Stimulated activated CD4-positive, alpha-beta T cell treated with anti-CD3 and anti-CD28 coated beads, Interleukin-12 subunit alpha, Interleukin-12 subunit beta, amount 100 ng/mL, for 24 hours (primary cell): ENCODE measurements around the gene SRP54.
"Not testable (repeated sequence)": the region's sequence is repeated elsewhere in the genome, so short reads cannot be mapped to it uniquely, and the experiment has no call there.

Experiments used
- DNase-seq, 2 experiments: peaks; one replicate each; pipeline ENCODE4 v3.0.0-alpha.2; 2020; ENCODE audit warnings: low read depth in 2 of 2

SRP54 gene

DNA sequence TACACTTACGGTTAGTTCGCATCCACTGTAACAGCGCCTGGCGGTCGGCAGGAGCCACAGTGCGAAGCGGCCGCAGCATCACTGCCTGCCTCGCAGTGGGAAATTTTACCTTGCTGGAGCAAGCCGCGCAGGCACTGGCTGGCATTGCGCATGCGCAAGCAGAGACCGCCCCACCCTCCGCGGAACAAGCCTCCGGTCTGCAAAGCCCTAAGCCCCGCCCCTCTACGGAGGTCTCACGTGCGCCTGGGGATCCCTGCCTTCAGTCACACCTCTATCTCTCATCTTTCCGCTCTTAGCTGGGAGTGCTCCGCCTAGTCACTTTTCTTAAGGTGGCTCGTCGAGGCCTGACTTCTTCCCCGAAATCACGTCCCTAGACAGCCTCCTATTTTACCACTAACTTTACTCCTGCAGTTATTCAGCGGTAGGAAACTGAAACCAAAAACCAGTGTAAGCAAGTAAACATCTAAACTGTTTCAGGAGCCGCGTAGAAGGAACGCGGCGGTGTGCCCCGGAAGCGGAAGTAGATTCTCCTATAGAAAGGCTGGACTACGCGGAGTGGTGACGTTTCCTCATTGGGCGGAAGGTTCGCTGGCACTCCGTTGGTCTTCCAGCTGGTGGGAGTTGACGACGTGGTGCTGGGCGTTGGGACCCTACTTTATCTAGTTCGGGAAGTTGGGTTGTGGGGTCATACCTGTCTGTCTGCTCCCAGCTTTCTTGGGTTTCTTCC is at the start of gene SRP54:
SRP54 (plus strand) TSS at position 572 of the 727 bp plus-strand sequence. CDS start 13,718 bp downstream, outside the sequence.
- DNase-seq, result peak; percentile 100

DNA sequence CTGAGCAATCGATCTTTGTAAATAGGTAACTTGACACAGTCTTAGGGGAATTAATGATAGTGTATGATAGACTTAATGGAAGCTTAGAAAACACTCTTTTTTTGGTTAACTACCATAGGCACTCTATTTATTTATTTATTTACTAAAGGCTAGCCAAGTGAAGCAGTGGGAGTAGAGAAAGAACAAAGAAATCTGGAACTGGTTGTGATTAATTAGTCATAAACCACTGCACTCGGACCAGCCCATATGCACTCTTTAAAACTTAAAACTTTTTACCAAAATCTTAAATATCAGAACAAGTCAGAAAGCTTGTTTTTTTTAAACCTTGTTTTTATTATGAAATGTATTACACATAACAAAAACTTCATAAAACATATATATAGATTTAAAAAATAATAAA is 49.5 kb upstream of the SRP54 start:
- no peak for DNase-seq

GRCh38 chr14:34935488-34935887 is 47.3 kb upstream of the SRP54 start:
- DNase-seq, result no peak

DNA sequence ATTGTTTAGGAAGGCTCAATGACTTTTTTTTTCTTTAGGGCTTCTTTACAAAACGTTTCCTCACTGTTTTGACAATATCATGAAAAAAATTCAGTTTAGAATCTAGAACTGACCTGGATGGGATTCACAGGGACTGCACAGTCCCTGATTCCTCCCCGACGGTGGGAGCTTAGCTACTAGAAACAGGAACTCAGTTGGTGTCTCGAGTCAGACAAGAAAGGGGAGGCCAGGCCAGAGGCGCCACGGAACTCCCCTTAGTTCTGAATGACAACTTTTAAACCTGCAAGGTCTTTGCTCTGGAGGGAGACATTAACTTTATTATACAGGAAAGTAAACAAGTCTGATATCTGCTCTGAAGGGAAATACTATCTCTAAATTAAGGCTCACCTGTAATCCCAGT is 45.4 kb upstream of the SRP54 start:
- DNase-seq, result no peak

DNA sequence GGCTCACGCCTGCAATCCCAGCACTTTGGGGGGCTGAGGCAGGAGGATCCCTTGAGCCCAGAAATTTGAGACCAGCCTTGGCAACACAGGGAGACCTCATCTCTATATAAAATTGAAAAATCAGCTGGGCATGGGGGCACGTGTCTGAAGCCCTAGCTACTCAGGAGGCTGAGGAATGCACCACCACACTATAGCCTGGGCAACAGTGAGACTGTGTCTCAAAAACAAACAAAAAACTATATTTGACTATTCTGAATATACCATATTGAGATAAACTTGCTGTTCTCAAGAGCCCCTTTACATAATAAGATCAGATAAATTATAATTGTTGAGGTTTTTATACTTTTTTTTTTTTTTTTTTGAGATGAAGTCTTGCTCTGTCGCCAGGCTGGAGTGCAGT is 44.9 kb upstream of the SRP54 start:
- no peak for DNase-seq

DNA sequence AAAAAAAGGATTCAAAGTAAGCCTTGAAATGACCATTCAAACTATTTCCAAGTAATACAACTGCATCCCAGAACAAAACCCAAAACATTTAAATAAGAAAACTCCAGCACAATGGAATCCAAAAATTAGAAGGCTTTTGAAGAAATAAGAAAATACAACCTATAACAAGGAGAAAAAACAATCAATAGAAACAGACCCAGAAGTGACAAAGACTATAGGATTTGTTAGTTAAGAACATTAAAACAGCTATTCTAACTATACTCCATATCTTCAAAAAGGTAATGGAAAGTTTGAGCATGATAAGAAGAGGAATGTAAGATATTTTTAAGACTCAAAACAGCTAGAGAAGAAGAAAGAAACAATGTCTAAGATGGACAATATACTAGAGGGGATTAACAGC is 39.3 kb upstream of the SRP54 start:
- no peak for DNase-seq

DNA sequence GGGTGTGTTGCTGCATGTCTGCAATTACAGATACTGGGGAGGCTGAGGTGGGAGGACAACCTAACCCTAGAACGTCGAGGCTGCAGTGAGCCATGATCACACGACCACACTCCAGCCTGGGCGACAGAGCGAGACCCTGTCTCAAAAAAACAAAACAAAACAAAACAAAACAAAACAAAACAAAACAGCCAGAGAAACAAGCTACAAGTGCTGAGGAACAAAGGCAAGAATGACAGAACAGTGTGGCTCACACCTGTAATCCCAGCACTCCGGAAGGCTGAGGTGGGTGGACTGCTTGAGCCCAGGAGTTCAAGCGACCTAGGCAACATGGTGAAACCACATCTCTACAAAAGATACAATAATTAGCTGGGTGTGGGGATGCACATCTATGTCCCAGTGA is 38.0 kb upstream of the SRP54 start:
- no peak for DNase-seq

DNA sequence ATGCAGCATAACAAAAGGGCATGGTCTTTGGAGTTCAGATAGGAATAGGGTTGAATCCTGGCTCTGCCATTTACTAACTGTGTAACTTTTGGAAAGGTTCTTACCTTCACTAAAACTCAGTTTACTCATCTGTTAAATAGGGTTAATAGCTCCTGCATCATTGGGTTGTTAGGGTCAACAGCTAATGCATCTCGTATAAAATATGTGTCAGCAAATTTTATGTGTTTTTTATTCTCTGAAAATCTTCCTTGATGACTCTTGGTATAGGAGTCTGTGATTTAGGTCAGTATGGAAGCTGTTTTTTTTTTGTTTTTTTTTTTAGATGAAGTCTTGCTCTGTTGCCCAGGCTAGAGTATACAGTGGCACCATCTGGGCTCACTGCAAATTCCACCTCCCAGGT is 36.1 kb upstream of the SRP54 start:
- DNase-seq, result no peak

DNA sequence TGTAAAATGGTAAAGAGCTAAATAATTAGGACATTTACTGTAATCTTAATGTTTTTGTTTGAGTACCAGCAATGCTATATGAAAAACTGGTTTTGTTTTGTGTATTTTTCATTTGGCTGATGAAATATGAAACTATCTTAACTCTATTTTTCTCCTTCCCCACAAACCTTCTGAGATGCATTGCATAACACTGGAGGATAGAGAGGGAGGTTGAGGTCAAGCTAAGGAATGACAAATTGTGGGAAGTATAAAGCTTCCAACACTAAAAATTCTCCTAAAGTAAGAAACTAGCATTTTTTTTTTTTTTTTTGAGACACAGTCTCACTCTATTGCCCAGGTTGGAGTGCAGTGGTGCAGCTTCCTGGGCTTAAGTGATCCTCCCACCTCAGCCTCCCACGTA is 31.5 kb upstream of the SRP54 start:
- DNase-seq, result no peak

DNA sequence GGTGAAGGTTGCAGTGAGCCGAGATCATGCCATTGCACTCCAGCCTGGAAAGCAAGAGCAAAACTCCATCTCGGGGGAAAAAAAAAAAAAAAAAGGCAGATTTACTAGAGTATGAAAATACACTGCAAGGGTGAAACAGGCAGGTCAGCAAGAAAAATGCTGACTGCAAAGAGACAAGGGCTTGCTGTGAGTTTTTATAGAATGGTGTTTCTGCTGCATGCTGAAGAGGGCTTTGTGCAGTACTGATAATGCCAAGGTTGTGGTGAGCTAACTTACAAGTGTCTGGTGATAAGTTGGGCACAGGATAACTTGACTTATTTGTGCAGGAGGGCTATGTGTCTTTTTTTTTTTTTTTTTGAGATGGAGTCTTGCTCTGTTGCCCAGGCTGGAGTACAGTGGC is 25.9 kb upstream of the SRP54 start:
- DNase-seq, result no peak

- DNase-seq, result no peak
These were observed 25.0 kb upstream of the SRP54 start for GRCh38 chr14:34957771-34958286.

DNA sequence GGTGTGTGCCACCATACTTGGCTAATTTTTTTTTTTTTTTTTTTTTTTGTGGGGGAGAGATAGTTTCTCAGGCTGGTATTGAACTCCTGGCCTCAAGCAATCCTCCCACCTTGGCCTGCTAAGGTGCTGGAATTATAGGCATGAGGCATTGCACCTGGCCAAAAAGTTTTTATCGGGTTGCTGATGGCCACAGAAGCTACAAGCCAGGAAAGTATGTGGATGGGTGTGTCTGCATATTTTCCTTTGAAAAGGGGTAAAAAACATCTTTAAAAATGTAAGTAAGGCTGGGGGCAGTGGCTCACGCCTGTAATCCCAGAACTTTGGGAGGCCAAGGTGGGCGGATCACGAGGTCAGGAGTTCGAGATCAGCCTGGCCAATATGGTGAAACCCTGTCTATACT is 20.7 kb upstream of the SRP54 start:
- not testable (repeated sequence) for DNase-seq

DNA sequence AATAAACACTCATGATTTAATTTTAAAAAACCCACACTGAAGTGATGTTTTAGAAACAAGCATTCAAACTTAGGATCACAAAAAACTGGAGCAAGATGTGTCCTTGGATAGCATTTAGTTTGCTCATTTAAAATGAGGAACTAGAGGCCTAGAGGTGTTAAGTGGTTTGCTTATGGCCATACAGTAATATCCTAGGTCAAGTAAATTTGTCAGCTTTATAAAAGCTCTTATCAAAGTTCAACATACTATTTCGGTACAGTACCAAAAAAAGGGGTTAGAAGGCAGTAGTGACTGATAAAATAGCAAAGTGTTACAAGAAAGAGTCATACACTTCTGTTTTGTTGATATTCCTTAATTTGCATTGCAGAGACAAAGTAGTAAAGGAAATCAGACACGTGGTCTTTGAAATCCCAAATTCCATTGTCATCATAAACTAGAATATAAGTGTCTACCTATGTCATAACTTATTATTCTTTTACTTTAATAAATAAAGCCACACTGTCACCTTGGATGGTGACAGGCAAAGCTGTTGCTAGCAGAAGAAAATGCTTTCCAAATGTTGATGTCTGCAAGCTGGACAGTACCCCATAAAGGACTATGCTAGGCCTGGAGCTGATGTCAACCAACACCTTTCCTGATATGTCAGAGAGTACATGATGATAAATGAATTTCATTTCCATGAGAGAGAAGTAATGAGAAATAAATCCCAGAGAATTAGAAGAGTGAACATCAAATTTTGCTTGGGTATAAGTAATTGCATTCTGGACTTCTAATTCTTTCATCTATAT is 17.6 kb upstream of the SRP54 start:
- no peak for DNase-seq

DNA sequence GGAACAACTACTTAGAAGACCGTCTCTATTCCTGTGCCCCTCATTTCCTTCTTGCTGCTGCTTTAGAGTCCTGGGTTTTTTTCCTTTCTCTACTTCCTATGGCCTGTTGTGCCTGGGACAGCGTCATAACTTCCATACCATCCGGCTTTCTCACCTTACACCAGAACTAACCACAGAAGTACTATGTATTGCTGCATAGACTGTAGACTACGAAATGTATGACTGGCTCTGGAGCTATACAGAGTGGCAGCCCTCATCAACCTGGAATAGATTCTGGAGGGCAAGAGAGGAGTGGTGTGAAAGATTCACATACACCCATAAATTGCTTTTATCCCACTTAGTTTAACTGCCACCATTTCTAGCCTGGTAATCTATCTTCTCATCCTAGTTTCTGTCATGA is 16.9 kb upstream of the SRP54 start:
- DNase-seq, result no peak

GRCh38 chr14:34966413-34966812 is 16.4 kb upstream of the SRP54 start:
- no peak for DNase-seq

DNA sequence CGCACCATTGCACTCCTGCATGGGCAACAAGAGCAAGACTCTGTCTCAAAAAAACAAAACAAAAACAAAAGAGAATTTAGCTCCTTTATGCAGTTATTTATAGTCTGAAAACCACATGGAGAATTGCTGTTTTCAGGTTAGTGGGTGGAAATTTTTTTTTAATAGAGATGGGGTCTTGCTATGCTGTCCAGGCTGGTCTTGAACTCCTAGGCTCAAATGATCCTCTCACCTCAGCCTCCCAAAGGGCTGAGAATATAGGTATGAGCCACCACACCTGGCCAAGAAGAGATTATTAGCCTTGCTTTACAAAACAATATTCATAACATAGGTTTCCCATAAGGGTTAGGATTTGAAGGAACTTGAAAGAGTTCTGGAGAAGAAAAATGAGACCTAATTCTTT is 12.1 kb upstream of the SRP54 start:
- DNase-seq, result no peak

- no peak for DNase-seq
These were observed 11.4 kb upstream of the SRP54 start for GRCh38 chr14:34971381-34971780.

DNA sequence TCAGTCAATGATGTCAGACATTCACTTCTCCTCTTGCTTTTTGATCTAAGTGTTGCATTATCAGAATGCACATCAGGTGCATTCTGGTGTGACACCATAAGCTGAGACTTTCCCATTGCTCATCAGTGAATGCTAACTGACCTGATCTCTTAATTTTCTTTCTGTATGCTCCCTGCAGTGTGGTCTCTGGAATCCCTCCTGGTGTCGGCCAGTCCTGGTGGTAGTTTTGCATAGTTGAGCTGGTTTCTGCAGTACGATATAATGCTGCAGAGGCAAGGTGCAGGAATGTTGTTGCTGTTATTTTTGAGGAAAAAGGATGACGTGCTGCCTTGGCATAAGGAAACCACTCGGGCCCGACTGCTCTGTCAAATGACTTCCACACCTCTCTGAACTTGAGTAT is 11.0 kb upstream of the SRP54 start:
- no peak for DNase-seq

GRCh38 chr14:34978444-34978843 is 4.3 kb upstream of the SRP54 start:
- no peak for DNase-seq

DNA sequence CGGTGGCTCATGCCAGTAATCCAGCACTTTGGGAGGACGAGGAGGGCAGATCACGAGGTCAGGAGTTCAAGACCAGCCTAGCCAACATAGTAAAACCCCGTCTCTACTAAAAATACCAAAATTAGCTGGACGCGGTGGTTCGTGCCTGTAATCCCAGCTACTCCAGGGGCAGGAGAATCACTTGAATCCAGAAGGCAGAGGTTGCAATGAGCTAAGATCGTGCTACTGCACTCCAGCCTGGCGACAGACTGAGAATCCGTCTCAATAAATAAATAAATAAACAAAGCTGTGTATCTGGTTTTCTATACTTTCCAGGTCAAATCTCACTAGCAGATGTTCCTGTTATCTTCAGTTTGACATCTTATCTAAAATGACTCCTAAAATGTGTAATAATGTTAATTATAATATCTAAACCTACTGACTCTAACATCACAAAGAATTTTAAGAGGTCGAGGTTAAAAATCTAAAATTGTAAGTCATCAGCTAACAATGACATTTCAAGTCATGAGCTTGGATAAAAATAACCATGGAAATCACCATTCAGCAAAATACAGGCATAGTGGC is 2.4 kb upstream of the SRP54 start:
- no peak for DNase-seq

GRCh38 chr14:34981743-34982420 is 910 bp upstream of the SRP54 start:
- DNase-seq, result peak in 1 of 2 experiments; percentile 15

DNA sequence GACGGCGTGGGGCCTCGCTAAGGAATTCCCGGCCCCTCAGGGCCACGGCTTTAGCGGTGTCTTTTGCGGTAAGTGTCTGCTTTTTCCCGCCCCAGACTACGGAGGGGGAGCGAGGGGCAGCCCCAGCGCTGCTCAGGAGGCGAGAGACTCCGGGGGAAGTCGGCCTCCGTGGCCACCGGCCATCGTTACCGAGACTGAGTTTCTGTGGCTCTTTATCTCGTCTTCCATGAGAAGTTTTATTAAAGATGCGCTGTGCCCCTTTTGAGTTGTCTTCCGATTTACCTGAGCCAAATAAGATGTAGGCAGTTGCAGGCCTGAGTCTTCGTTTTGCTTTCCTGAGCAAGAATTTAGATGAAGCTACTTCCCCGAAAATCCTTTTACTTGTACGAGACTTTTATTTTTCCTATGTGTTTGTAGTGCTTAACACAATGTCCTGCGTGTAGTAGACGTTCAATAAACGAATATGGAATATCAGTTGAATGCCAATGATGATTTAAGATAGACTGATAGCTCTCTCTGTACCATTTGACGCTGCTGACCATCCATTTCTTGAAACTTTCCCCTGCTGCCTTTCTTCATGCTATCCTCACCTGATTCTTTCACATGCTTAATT is 462 bp downstream of the SRP54 start:
- DNase-seq, result no peak
